HG03565 (cell line): ENCODE measurements around the gene SDCBP2.

Source experiments
- ATAC-seq: cut with Tn5 transposase; IDR thresholded peaks from one replicate; pipeline ENCODE4 v1.9.1; 2021; ENCODE audit warnings: mild to moderate bottlenecking, moderate library complexity; ENCODE audit not compliant: unreplicated experiment

SDCBP2 gene

DNA sequence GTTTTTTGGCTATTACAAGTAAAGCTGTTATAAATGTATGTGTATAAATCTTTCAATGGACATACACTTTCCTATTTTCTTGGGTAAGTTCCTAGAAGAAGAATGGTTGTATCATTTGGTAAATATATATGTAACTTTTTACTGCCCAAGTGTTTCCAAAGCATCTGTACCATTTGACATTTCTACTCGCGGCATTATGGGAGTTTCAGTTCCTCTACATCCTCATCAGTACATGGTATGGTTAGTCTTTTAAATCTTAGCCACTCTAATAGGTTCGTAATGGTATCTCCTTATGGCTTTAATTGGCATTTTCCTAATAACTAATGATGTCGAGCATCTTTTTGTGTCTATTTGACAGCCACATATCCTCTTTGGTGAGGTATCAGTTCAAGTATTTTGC lies 49.9 kb downstream of the SDCBP2 start:
- no peak for ATAC-seq

- ATAC-seq, result no peak
Observed at GRCh38 chr20:1277529-1278322, 51.2 kb downstream of the SDCBP2 start.

DNA sequence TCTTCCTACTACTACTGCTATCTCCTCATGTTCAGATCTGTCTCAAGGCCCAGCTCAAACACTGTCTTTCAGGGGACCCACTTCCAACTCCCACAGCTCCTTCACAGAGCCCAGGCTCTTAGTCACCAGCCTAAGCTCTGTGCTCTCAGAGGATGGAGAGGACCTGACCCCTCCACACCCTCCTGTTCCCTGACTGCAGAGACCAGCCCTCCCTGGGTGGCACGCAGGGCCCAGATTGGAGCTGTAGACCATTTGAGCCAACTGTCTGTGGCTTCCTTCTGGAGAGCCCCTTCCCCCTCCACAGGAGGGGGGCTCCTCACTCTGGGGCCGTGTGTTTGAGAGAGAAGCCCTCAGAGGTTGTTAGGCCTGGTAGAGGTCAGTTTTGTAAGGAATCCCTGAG lies 53.0 kb downstream of the SDCBP2 start:
- ATAC-seq, result no peak

DNA sequence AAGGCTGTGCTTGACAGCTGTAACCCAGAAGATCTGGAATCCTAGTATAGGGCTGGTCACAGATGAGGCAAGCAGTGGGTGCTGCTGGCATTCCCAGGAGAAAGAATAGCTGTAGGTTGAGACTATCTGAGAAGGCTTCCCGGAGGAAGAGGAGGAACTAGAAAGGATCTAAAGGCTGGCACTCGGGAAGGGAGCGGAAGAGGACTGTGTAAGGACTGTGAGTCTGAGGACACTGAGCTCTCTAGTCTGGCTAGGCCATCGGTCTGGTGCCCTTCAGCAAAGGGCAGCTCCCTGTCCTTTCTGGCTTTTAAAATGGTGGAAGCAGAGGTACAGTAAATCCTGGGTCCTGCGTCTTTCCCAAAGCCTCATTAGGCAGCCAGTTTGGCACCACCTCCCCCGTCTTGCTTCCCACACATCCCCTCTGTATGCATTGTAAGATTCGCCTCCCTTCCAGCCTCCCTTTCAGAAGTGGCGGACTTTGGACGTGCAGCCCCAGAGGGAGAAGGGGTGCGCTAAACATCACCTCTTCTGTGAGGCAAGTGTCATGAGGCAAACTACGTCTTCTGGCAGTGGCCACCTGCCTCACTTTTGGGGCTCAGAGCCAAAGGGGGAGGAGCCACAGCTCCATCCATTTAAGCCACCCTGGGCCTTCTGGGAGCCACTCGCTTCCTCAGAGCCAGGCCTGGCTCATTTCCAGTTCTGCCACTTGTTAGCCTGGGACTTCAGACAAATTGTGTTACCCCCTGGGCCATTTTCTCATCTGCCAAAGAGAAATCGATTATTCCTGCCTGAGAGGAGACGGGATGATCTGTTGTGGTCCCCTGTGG lies 54.2 kb downstream of the SDCBP2 start:
- no peak for ATAC-seq

GRCh38 chr20:1273366-1273765 lies 55.6 kb downstream of the SDCBP2 start:
- ATAC-seq, result no peak

DNA sequence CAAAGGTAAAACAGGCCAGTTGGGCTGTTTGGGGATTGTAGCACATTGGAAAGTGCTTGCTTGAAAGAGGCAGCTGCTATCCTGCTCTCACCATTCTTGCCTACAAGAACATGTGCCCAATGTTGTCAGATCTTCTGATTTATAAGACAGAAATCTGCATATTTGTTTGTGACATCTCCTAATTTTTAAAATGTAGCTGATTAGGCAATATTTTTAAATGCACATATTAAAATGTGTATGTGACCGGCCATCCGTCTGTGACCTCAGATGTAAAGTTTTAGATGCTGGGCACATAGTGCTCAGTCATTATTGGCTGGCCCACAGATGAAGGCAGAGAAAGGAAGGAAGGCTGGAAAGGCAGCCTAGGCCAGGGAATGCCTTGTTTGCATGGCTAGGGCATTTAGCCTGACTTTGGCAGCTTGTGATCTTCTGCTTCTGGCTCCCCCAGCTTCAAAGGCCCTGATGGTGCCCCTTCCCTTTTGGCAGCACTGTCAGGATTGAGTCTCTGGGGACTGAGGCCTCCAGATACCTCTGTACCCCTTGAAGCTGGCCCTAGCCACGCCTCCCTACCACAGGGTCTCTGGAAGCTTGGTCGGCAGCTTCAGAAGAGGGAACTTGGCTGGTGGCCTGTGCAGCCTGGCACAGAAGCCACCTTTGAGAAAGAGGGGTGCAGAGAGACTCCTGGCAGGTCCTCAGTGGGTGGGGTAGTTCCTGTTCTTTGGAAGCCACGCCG lies 56.4 kb downstream of the SDCBP2 start:
- ATAC-seq, result no peak

GRCh38 chr20:1269850-1270249 lies 59.1 kb downstream of the SDCBP2 start:
- ATAC-seq, result no peak

DNA sequence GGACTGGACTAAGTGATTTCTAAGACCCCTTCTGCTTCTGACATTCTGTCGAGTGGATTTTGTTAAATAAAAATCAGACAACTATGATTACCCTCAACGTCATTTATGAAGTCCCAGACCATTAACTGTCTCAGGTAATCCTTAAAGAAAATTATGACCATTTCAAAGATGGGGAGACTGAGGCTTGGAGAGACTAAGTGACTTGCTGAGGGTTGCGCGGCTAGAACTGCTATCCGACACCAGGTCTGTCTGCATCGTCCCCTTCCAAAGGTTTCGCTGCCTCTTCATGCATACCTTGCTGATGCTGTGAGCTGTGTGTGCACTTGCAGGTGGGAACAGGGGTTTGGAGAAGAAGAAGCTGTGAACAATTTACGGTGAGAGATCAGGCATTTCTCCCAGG lies 59.7 kb downstream of the SDCBP2 start:
- ATAC-seq, result no peak

- ATAC-seq, result no peak
Observed at GRCh38 chr20:1267809-1268374, 61.0 kb downstream of the SDCBP2 start.

GRCh38 chr20:1267161-1267560 lies 61.8 kb downstream of the SDCBP2 start:
- ATAC-seq, result no peak

DNA sequence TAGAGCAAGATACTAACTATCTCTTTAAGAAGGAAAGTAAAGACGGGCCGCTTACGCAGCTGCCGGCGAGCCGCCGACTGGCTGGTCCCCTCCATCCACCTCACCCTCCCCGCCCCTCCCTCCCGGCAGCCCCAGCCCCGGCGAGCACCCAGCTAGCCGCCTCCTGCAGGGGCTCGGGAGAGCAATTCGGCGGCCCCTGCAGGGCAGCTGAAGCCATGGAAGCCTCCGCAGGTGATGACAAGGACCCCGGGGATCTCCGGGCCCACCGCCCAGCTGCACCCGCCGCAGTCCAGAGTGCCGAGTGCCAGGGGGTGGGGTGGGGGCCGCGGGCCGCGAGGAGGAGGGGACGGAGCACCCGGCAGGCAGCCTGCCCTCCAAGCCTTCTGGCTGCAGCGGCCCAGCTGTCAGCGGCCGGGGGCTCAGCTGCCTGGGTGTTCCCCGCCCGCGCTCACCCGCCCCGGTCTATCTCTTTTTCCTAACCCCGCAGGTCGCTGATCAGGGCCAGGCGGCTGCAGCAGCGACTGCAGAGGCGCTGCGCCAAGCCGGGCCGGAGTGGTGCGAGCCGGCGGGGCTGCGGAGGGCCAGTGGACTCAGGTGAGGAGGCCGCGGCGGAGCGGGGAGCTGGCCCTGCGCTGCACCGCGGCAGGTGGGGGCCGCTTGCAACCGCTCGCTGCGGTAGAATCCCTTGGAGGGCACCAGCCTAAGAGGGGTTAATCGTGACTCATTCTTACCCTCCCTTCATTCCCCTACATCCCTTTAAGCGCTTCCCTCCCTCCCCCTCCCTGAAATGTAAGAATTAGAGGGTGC lies 62.6 kb downstream of the SDCBP2 start, which contains the start of gene SNPH:
Gene SNPH (plus strand): TSS at position 128 of the 807 bp plus-strand sequence. CDS start 29,946 bp downstream, outside the sequence.
- ATAC-seq, result no peak

- ATAC-seq, result no peak
Observed at GRCh38 chr20:1265916-1266166, 63.1 kb downstream of the SDCBP2 start.

- no peak for ATAC-seq
Observed at GRCh38 chr20:1265226-1265915, 63.6 kb downstream of the SDCBP2 start.

DNA sequence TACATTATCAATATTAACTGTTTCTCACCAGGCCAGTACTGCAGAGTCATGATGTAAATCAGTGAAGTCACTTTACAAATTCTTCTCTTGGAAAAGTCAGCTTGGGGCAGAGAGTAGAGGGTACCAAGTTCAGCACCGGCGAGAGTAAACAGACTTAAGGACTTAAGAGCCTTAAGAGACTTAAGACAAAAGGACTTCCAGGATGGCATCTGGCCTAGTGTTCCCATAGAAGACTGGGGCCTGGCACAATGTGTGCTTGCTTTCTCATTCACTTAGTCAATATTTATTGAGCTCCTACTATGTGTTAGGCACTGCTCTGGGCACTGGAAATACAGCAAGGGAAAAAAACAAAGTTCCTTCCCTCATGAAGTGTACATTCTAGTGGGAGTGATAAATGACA lies 64.2 kb downstream of the SDCBP2 start:
- no peak for ATAC-seq

- no peak for ATAC-seq
Observed at GRCh38 chr20:1263853-1264252, 65.1 kb downstream of the SDCBP2 start.
